Measurements from ENCODE around the gene EHD1. TPM values are rescaled to one million over a fixed set of nuclear protein-coding genes. Genes with fewer than 3 reads are reported as not detected.

The EHD1 gene
- total RNA-seq, 6 experiments from 2014 or later: 189 to 227 (median 197) TPM

DNA sequence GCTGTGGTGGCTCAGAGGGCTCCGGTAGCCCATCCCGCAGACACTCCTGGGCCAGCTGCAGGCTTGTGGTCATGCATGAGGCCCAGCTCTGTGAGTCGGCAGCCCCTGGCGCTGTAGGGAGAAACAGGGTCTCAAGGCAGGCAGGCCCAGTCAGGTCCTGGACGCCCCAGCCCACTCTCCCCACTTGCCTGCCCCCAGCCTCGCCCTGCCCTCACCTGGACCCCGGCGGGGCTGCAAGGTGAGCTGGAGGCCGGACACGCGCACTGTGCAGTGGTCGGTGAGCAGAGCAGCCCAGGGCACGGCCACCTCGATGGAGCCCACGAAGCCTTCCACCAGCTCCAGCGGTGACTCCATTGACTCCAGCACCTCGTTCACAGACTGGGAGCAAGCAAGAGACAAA, 35.7 kb upstream of the EHD1 start:
- DNase-seq: no peak
- Mint-ChIP-seq H3K9me3 (no peaks in the 10 kb centered on the region), H3K4me1 (ENCODE audit: low read depth) (peaks cover 23% of the 10 kb centered on the region), H3K36me3 (ENCODE audit: low read depth) (no peaks in the 10 kb centered on the region; the same call in 1 of the 2 replicates), H3K27me3 (ENCODE audit: insufficient read depth) (no peaks in the 10 kb centered on the region), H3K27ac (no peak overlapping the region), H3K4me3 (no peak overlapping the region)
- TF ChIP-seq, protein P1, sequence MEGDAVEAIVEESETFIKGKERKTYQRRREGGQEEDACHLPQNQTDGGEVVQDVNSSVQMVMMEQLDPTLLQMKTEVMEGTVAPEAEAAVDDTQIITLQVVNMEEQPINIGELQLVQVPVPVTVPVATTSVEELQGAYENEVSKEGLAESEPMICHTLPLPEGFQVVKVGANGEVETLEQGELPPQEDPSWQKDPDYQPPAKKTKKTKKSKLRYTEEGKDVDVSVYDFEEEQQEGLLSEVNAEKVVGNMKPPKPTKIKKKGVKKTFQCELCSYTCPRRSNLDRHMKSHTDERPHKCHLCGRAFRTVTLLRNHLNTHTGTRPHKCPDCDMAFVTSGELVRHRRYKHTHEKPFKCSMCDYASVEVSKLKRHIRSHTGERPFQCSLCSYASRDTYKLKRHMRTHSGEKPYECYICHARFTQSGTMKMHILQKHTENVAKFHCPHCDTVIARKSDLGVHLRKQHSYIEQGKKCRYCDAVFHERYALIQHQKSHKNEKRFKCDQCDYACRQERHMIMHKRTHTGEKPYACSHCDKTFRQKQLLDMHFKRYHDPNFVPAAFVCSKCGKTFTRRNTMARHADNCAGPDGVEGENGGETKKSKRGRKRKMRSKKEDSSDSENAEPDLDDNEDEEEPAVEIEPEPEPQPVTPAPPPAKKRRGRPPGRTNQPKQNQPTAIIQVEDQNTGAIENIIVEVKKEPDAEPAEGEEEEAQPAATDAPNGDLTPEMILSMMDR (IDR thresholded peaks at IDR 0.05): no peak

DNA sequence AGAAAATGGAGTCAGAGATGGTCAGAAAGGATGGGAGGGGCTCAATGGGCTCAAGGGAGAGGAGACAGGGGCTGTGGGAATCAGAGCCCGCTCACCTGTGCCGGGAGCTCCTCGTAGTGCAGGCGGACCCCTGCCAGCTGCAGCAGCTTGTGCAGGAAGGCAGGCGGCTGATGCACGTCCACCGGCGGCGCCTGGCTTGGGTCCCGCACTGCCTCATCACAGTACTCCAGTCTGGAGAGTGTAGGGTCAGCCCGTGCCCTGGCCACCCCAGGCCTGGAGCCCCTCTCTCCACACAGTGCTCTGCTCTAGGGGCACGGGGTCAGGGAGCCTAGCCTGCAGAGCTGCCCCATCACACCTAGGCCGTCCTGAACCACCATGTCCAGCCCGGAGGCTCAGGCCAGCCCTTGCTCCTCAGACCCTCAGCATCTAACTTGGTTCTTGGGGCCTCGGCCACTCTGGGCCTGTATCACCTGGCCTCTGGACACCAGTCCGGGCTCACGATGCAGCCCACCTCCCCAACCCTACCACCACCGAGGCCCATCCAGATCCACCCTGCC, 34.8 kb upstream of the EHD1 start:
- Mint-ChIP-seq H3K36me3 (ENCODE audit: low read depth) (no peaks in the 10 kb centered on the region; the same call in 1 of the 2 replicates), H3K27ac (no peak overlapping the region), H3K4me1 (ENCODE audit: low read depth) (peaks cover 21% of the 10 kb centered on the region), H3K4me3 (no peak overlapping the region), H3K9me3 (no peaks in the 10 kb centered on the region), H3K27me3 (ENCODE audit: insufficient read depth) (no peaks in the 10 kb centered on the region)
- DNase-seq: no peak
- TF ChIP-seq, protein P1 (IDR thresholded peaks at IDR 0.05): no peak

DNA sequence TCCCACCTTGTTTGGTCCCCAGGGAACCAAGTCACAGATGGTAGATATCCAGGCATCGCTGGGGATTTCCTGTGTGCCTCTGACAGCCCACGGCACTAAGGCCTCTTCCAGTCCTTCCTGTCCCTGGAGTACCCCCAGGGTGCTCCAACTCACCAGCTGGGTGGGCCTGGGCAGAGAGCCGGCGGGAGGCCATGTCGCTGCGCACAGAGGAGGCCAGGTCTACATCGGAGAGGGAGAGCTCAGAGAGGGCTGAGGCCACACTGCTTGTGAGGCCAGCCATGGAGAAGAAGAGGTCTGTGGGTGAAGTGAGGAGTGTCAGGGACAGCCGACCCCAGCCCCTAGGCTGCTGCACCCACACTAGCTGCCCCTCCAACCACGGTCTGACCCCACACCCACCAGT, 33.3 kb upstream of the EHD1 start:
- TF ChIP-seq, protein P1 (IDR thresholded peaks at IDR 0.05): no peak
- no peak for DNase-seq
- Mint-ChIP-seq H3K27me3 (ENCODE audit: insufficient read depth) (no peaks in the 10 kb centered on the region), H3K4me3 (no peak overlapping the region), H3K4me1 (ENCODE audit: low read depth) (peaks cover 11% of the 10 kb centered on the region), H3K9me3 (no peaks in the 10 kb centered on the region), H3K27ac (no peak overlapping the region), H3K36me3 (ENCODE audit: low read depth) (no peaks in the 10 kb centered on the region; the same call in 1 of the 2 replicates)

DNA sequence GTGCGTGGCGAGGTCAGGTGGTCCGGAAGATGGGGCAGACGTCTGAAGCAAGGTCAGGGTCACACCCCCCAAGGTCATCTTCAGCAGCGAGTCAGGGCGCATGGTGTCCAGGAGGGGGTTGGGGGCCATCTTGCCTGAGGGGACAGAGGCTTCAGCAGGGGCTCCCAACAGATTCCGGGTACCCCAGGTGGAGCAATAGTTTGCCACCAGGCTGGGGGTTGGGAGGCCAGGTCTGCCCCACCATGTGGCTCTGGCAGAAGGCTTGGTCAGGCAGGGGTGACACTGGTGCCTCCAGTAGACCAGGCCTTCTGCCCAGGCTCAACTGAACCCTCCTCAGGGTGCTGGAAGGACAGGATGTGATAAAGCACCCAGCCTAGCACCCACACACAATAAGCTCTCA, 32.7 kb upstream of the EHD1 start:
- TF ChIP-seq, protein P1 (IDR thresholded peaks at IDR 0.05): no peak
- no peak overlapping the region for H3K4me3 Mint-ChIP-seq
- H3K27me3 Mint-ChIP-seq (ENCODE audit: insufficient read depth): no peaks in the 10 kb centered on the region
- no peak overlapping the region for H3K27ac Mint-ChIP-seq
- H3K4me1 Mint-ChIP-seq (ENCODE audit: low read depth): peaks cover 6% of the 10 kb centered on the region
- no peak for DNase-seq
- H3K9me3 Mint-ChIP-seq: no peaks in the 10 kb centered on the region
- H3K36me3 Mint-ChIP-seq (ENCODE audit: low read depth): no peaks in the 10 kb centered on the region; the same call in 1 of the 2 replicates

DNA sequence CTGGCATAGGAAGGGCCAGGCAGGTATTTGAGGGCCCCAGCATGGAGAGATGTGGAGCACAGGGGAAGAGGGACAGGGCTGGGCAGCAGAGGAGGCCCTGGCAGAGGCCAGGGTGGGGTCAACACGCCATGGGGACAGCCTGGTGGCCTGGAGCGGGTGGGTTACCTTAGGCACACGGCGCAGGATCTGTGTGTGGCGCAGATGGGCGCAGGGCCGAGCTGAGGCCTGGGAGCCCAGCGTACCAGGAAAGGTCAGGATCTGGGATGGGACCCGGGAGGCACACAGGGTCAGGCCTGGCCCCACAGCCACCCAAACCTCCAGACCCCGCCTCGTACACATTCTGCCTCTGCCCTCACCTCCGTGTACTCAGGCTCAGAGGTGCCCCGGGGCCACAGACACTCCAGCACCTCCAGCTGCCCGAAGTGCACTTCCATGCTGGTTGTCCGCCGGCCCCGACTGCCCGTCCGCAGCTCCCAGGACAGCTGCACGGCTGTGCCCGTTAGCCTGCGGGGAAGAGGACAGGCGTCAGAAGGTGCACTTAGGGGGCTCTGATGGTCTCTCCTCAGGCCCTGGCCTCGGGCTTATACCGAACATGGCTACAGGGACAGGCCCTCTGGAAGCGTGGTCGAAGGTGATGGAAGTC, 32.2 kb upstream of the EHD1 start:
- Mint-ChIP-seq H3K27me3 (ENCODE audit: insufficient read depth) (no peaks in the 10 kb centered on the region), H3K4me3 (no peak overlapping the region), H3K9me3 (no peaks in the 10 kb centered on the region), H3K4me1 (ENCODE audit: low read depth) (peaks cover under 1% of the 10 kb centered on the region), H3K36me3 (ENCODE audit: low read depth) (no peaks in the 10 kb centered on the region; the same call in 1 of the 2 replicates), H3K27ac (no peak overlapping the region)
- no peak for DNase-seq
- TF ChIP-seq, protein P1 (IDR thresholded peaks at IDR 0.05): no peak
